ENCODE results near the gene SSH2.

DNA sequence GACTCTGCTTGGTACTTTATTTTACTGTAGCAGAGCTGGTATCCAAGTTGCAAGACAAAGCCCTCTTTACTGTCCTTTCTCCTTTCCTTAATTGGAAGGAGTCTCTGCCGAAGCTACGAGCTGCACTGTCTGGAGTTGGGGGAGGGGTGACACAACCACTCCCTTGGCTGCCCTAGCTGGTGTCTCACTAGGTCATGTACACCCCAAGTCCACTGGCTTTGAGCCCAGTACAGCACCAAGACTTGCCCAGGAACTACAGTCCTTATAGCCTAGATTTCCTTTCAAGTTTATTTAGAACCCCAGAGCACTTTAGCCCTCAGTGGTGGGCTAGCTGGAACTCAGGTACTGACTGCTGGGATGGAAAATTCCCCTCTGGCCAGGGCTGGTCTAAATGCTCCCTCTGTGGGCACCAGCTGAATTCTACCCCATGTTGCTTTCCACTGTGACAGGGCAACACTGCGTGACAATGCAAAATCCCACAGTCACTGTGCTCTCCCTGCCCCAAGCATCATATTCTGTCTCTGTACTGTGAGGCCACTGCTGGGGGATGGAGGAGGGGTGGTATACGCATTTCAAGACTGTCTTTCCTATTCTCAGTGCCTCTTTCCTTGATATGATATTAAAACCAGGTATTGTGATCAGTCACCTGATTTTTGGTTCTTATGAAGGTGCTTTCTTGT is 29.8 kb upstream of the SSH2 start:
- TF ChIP-seq TCF4 (CRISPR knock-in tag; IDR thresholded peaks at IDR 0.05; ENCODE audit: borderline replicate concordance) (no peak), ZFP3 (CRISPR knock-in tag; IDR thresholded peaks at IDR 0.05) (no peak), ZNF70 (CRISPR knock-in tag; IDR thresholded peaks at IDR 0.05) (no peak), PPARA (CRISPR knock-in tag; IDR thresholded peaks at IDR 0.05; ENCODE audit: borderline replicate concordance) (no peak), ZFP30 (CRISPR knock-in tag; IDR thresholded peaks at IDR 0.05) (no peak), RARB (CRISPR knock-in tag; IDR thresholded peaks at IDR 0.05) (no peak), PATZ1 (CRISPR knock-in tag; IDR thresholded peaks at IDR 0.05; ENCODE audit: borderline replicate concordance) (no peak), ISL1 (CRISPR knock-in tag; IDR thresholded peaks at IDR 0.05) (no peak), ZNF8 (CRISPR knock-in tag; IDR thresholded peaks at IDR 0.05) (no peak), ZC3H10 (CRISPR knock-in tag; IDR thresholded peaks at IDR 0.05) (no peak)
- TF ChIP-seq, protein P1, sequence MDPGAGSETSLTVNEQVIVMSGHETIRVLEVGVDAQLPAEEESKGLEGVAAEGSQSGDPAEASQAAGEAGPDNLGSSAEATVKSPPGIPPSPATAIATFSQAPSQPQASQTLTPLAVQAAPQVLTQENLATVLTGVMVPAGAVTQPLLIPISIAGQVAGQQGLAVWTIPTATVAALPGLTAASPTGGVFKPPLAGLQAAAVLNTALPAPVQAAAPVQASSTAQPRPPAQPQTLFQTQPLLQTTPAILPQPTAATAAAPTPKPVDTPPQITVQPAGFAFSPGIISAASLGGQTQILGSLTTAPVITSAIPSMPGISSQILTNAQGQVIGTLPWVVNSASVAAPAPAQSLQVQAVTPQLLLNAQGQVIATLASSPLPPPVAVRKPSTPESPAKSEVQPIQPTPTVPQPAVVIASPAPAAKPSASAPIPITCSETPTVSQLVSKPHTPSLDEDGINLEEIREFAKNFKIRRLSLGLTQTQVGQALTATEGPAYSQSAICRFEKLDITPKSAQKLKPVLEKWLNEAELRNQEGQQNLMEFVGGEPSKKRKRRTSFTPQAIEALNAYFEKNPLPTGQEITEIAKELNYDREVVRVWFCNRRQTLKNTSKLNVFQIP (CRISPR knock-in tag; IDR thresholded peaks at IDR 0.05; ENCODE audit: borderline replicate concordance, low read depth), result no peak
- TF ChIP-seq, protein P2, sequence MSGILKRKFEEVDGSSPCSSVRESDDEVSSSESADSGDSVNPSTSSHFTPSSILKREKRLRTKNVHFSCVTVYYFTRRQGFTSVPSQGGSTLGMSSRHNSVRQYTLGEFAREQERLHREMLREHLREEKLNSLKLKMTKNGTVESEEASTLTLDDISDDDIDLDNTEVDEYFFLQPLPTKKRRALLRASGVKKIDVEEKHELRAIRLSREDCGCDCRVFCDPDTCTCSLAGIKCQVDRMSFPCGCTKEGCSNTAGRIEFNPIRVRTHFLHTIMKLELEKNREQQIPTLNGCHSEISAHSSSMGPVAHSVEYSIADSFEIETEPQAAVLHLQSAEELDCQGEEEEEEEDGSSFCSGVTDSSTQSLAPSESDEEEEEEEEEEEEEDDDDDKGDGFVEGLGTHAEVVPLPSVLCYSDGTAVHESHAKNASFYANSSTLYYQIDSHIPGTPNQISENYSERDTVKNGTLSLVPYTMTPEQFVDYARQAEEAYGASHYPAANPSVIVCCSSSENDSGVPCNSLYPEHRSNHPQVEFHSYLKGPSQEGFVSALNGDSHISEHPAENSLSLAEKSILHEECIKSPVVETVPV (CRISPR knock-in tag; IDR thresholded peaks at IDR 0.05), result no peak
- TF ChIP-seq, protein P3, sequence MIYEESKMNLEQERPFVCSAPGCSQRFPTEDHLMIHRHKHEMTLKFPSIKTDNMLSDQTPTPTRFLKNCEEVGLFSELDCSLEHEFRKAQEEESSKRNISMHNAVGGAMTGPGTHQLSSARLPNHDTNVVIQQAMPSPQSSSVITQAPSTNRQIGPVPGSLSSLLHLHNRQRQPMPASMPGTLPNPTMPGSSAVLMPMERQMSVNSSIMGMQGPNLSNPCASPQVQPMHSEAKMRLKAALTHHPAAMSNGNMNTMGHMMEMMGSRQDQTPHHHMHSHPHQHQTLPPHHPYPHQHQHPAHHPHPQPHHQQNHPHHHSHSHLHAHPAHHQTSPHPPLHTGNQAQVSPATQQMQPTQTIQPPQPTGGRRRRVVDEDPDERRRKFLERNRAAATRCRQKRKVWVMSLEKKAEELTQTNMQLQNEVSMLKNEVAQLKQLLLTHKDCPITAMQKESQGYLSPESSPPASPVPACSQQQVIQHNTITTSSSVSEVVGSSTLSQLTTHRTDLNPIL (CRISPR knock-in tag; IDR thresholded peaks at IDR 0.05; ENCODE audit: low read depth), result no peak
